ENCODE measurements around the gene TRMT2A. TPM values are rescaled to one million over a fixed set of nuclear protein-coding genes. Genes with fewer than 3 reads are reported as not detected.
"Not testable (repeated sequence)": the region's sequence is repeated elsewhere in the genome, so short reads cannot be mapped to it uniquely, and the experiment has no call there.

TRMT2A gene
- total RNA-seq, 1 donor from 2014 or later: 78.5 TPM

DNA sequence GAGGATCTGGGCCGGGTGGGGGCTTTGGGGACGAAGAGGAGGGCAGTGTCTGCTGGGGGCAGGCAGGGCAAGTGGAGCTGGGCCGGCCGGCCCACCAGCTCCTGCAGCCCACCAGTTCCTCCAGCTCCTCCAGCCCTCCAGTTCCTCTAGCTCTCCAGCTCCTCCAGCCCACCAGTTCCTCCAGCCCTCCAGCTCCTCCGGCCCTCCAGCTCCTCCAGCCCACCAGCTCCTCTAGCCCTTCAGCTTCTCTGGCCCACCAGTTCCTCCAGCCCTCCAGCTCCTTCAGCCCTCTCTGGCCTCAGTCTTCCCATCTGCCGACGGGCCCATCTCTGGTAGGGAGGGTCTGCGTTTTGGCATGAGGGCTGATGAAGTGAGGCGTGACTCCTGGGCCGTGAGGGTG lies 43.0 kb upstream of the TRMT2A start:
- Mint-ChIP-seq H3K9me3 (ENCODE audit: low read depth) (no peaks in the 10 kb centered on the region), H3K27me3 (no peaks in the 10 kb centered on the region), H3K36me3 (ENCODE audit: insufficient read depth) (no peaks in the 10 kb centered on the region), H3K4me1 (ENCODE audit: low read depth) (peaks cover 7% of the 10 kb centered on the region), H3K27ac (no peak overlapping the region), H3K4me3 (ENCODE audit: low read depth) (no peak overlapping the region)
- DNase-seq (ENCODE audit: low spot score, unreplicated experiment): no peak
- TF ChIP-seq CTCF (IDR thresholded peaks at IDR 0.05; ENCODE audit: unreplicated experiment): no peak

DNA sequence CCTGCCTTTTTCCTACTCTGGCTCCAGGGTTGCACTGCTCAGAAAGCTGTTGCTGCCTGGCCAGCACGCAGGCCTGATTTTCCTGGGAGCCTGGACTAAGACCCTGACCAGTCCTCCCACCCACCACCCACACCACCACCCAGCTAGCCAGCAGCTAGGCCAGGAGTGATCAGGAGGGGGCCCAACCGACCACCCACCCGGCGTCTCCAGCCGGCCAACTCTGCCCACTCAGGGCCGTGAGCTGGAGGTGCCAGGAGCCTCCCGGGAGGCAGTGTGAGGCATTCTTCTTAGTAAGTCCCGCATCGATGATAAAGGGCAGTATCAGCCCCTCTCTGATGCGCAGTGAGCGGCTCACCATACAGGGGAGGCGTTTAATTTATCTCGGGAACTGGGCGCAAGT lies 42.5 kb upstream of the TRMT2A start:
- not testable (repeated sequence) for H3K4me1 Mint-ChIP-seq (ENCODE audit: low read depth); H3K36me3 Mint-ChIP-seq (ENCODE audit: insufficient read depth); H3K27ac Mint-ChIP-seq; H3K9me3 Mint-ChIP-seq (ENCODE audit: low read depth); DNase-seq (ENCODE audit: low spot score, unreplicated experiment); H3K27me3 Mint-ChIP-seq; H3K4me3 Mint-ChIP-seq (ENCODE audit: low read depth)

DNA sequence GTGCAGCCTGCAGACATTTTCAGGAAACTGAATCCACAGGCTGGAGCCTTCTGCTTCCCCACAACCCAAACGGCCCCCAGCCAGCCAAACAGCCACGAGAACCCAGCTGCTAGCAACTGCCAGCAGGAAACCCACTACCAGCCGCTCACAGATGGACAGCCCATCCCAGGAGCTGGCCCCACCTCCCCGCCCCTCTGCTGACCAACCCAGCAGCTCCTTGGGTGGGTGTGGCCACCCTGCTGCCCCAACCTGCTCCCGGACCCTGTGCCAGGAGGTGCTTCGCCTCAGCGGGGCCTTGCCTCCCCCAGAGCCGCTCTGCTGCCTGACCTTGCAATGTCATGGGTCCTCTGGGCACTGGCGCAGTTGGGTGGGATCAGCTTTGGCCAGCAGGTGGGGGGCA lies 42.0 kb upstream of the TRMT2A start:
- no peak for TF ChIP-seq CTCF (IDR thresholded peaks at IDR 0.05; ENCODE audit: unreplicated experiment)
- DNase-seq (ENCODE audit: low spot score, unreplicated experiment): no peak
- H3K9me3 Mint-ChIP-seq (ENCODE audit: low read depth): no peaks in the 10 kb centered on the region
- H3K27ac Mint-ChIP-seq: no peak overlapping the region
- no peak overlapping the region for H3K4me3 Mint-ChIP-seq (ENCODE audit: low read depth)
- H3K4me1 Mint-ChIP-seq (ENCODE audit: low read depth): peaks cover 7% of the 10 kb centered on the region
- no peaks in the 10 kb centered on the region for H3K27me3 Mint-ChIP-seq
- H3K36me3 Mint-ChIP-seq (ENCODE audit: insufficient read depth): no peaks in the 10 kb centered on the region

- Mint-ChIP-seq H3K9me3 (ENCODE audit: low read depth) (no peaks in the 10 kb centered on the region), H3K27ac (no peak overlapping the region), H3K27me3 (peaks cover 3% of the 10 kb centered on the region), H3K4me1 (ENCODE audit: low read depth) (peaks cover 7% of the 10 kb centered on the region), H3K4me3 (ENCODE audit: low read depth) (no peak overlapping the region), H3K36me3 (ENCODE audit: insufficient read depth) (no peaks in the 10 kb centered on the region)
- no peak for DNase-seq (ENCODE audit: low spot score, unreplicated experiment)
- no peak for TF ChIP-seq CTCF (IDR thresholded peaks at IDR 0.05; ENCODE audit: unreplicated experiment)
These were observed 41.5 kb upstream of the TRMT2A start for GRCh38 chr22:20158391-20159036.

- peaks cover 7% of the 10 kb centered on the region for H3K27me3 Mint-ChIP-seq
- no peaks in the 10 kb centered on the region for H3K9me3 Mint-ChIP-seq (ENCODE audit: low read depth)
- H3K27ac Mint-ChIP-seq: no peak overlapping the region
- no peak overlapping the region for H3K4me3 Mint-ChIP-seq (ENCODE audit: low read depth)
- peaks cover 7% of the 10 kb centered on the region for H3K4me1 Mint-ChIP-seq (ENCODE audit: low read depth)
- TF ChIP-seq CTCF (IDR thresholded peaks at IDR 0.05; ENCODE audit: unreplicated experiment): no peak
- no peaks in the 10 kb centered on the region for H3K36me3 Mint-ChIP-seq (ENCODE audit: insufficient read depth)
- DNase-seq (ENCODE audit: low spot score, unreplicated experiment): no peak
These were observed 40.6 kb upstream of the TRMT2A start for GRCh38 chr22:20157430-20158183.
